ENCODE data around the gene IL10RA. TPM values are rescaled to one million over a fixed set of nuclear protein-coding genes. Genes with fewer than 3 reads are reported as not detected.

IL10RA gene
- under 0.01 TPM in 1 of 2 replicates, not detected in the other for total RNA-seq

GRCh38 chr11:117985953-117986887 is at the start of gene IL10RA:
TSS of gene IL10RA (plus strand) at chr11:117986394. CDS start at chr11:117986468, 74 bp downstream.

Other genes starting within 250 kb of the IL10RA start
- gene DSCAML1, start 189.2 kb upstream of the IL10RA start, total RNA-seq, result under 0.01 TPM in 1 of 2 replicates, not detected in the other
- gene FXYD2, start 161.7 kb upstream of the IL10RA start, total RNA-seq, result 0.38 and 1.4 TPM in 2 replicates
- gene FXYD6, start 109.7 kb upstream of the IL10RA start, total RNA-seq, result under 0.01 and 0.28 TPM in 2 replicates
- not detected in 2 replicates for gene TMPRSS13, start 57.0 kb upstream of the IL10RA start, total RNA-seq
- gene TMPRSS4, start 90.7 kb downstream of the IL10RA start, total RNA-seq, result under 0.01 TPM in 1 of 2 replicates, not detected in the other
- gene SMIM35, start 100.6 kb downstream of the IL10RA start, total RNA-seq, result not detected in 2 replicates
- gene SCN4B, start 166.4 kb downstream of the IL10RA start, total RNA-seq, result 0.28 TPM in 1 of 2 replicates, not detected in the other
- gene SCN2B, start 190.2 kb downstream of the IL10RA start, total RNA-seq, result not detected in 2 replicates
- gene JAML, start 238.6 kb downstream of the IL10RA start, total RNA-seq, result not detected in 2 replicates

Data from regular cardiac myocyte (primary cell).